Measurements from ENCODE around the gene RFX3. TPM values are rescaled to one million over a fixed set of nuclear protein-coding genes. Genes with fewer than 3 reads are reported as not detected.

RFX3 gene
- total RNA-seq, 1 experiment from 2014 or later = 9.9 TPM

DNA sequence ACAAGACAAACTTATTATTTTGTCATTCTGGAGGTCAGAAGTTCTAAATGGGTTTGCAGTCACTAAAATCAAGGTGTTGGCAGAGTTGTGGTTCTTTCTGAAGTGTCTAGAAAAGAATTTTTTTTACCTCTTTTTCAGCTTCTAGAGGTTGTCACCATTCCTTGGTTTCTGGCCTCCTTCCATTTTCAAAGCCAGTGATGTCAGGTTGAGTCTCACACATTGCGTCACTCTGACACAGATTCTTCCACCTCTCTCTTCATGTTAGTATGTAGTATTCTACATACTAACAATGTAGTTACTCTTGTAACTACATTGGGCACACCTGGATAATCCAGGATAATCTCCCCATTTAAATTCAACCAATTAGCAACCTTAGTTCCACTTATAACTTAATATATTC, 290.3 kb downstream of the RFX3 start:
- no peak overlapping the region for H3K4me3 Mint-ChIP-seq
- Histone ChIP-seq H3K4ac (ENCODE audit: low read depth, low read length) (no peak overlapping the region), H4K5ac (ENCODE audit: insufficient read length, low read depth, low read length) (no peak overlapping the region), H3K23me2 (ENCODE audit: insufficient read length, low read depth, low read length, poor library complexity, severe bottlenecking) (no peaks in the 10 kb centered on the region), H4K8ac (replicated peaks; ENCODE audit: insufficient read length, low read depth, low read length) (no peak overlapping the region), H3K4me2 (ENCODE audit: insufficient read depth, insufficient read length, low read length) (no peak overlapping the region), H3K14ac (ENCODE audit: insufficient read depth, low read length) (no peak overlapping the region), H2BK5ac (ENCODE audit: insufficient read length, low read length) (no peak overlapping the region), H4K20me1 (ENCODE audit: control insufficient read depth, insufficient read depth, insufficient read length) (no peaks in the 10 kb centered on the region), H3K27me3 (ENCODE audit: insufficient read depth, low read length) (no peaks in the 10 kb centered on the region), H2AFZ (ENCODE audit: low read length) (no peak overlapping the region), H3K18ac (ENCODE audit: insufficient read length, low read depth, low read length) (no peak overlapping the region), H2BK20ac (ENCODE audit: low read depth, low read length, poor library complexity, severe bottlenecking) (no peak overlapping the region), H3K9me3 (ENCODE audit: control insufficient read depth, low read depth, low read length) (no peaks in the 10 kb centered on the region), H2BK12ac (ENCODE audit: insufficient read length, low read depth, low read length) (no peak overlapping the region), H2BK15ac (ENCODE audit: low read depth, low read length) (no peak overlapping the region), H3K23ac (ENCODE audit: insufficient read length, low read depth, low read length) (no peak overlapping the region), H4K91ac (ENCODE audit: insufficient read length, low read depth, low read length) (no peak overlapping the region), H3T11ph (ENCODE audit: low read length) (no peak overlapping the region), H3K9ac (ENCODE audit: extremely low read depth, insufficient read length, low read length) (no peak overlapping the region), H3K79me1 (ENCODE audit: insufficient read depth, low read depth, low read length, poor library complexity, severe bottlenecking) (no peaks in the 10 kb centered on the region), H2AK5ac (ENCODE audit: insufficient read length, low read length) (no peak overlapping the region), H3K27ac (ENCODE audit: insufficient read length, low read depth, low read length) (no peak overlapping the region), H3K79me2 (ENCODE audit: insufficient read depth, low read length) (no peaks in the 10 kb centered on the region), H2BK120ac (ENCODE audit: low read depth, low read length, poor library complexity, severe bottlenecking) (no peak overlapping the region), H3K56ac (ENCODE audit: insufficient read length, low read depth, low read length) (no peak overlapping the region), H3K4me1 (ENCODE audit: insufficient read depth, low read length) (no peaks in the 10 kb centered on the region; the same call in 1 of the 2 replicates)
- no CpG with 5 or more reads among the region's 1 CpG for whole genome bisulfite sequencing (ENCODE audit: extremely low coverage, insufficient read length, low lambda C conversion rate)
- DNase-seq = no peak
- TF ChIP-seq, protein P1, sequence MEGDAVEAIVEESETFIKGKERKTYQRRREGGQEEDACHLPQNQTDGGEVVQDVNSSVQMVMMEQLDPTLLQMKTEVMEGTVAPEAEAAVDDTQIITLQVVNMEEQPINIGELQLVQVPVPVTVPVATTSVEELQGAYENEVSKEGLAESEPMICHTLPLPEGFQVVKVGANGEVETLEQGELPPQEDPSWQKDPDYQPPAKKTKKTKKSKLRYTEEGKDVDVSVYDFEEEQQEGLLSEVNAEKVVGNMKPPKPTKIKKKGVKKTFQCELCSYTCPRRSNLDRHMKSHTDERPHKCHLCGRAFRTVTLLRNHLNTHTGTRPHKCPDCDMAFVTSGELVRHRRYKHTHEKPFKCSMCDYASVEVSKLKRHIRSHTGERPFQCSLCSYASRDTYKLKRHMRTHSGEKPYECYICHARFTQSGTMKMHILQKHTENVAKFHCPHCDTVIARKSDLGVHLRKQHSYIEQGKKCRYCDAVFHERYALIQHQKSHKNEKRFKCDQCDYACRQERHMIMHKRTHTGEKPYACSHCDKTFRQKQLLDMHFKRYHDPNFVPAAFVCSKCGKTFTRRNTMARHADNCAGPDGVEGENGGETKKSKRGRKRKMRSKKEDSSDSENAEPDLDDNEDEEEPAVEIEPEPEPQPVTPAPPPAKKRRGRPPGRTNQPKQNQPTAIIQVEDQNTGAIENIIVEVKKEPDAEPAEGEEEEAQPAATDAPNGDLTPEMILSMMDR (conservative IDR thresholded peaks at IDR 0.05) = no peak
- no peaks in the 10 kb centered on the region for H3K9me3 Mint-ChIP-seq
- no peaks in the 10 kb centered on the region for H3K4me1 Mint-ChIP-seq
- no peaks in the 10 kb centered on the region for H3K36me3 Mint-ChIP-seq (ENCODE audit: insufficient read depth in 1 of 3, low read depth in 3 of 3)
- H3K27ac Mint-ChIP-seq = no peak overlapping the region
- no peaks in the 10 kb centered on the region for H3K27me3 Mint-ChIP-seq (ENCODE audit: low read depth)

All from H9 (cell line).